ENCODE measurements around the gene BRAT1.

Gene BRAT1

GRCh38 chr7:2559283-2559950 is 4.1 kb upstream of the BRAT1 start:
- no peak for DNase-seq (ENCODE audit: low spot score)

GRCh38 chr7:2558629-2559282 is 3.4 kb upstream of the BRAT1 start, which contains the start of gene IQCE:
Gene IQCE (plus strand): TSS chr7:2558979. CDS start chr7:2559182, 203 bp downstream.
- peak; percentile 89 for DNase-seq (ENCODE audit: low spot score)

GRCh38 chr7:2554661-2555111 is 638 bp downstream of the BRAT1 start:
- DNase-seq (ENCODE audit: low spot score) = no peak

- DNase-seq (ENCODE audit: low spot score) = no peak
Observed at GRCh38 chr7:2553831-2554581, 1.3 kb downstream of the BRAT1 start.

GRCh38 chr7:2553108-2553507 is 2.2 kb downstream of the BRAT1 start:
- DNase-seq (ENCODE audit: low spot score) = no peak

GRCh38 chr7:2551418-2551817 is 3.9 kb downstream of the BRAT1 start:
- DNase-seq (ENCODE audit: low spot score) = no peak

- DNase-seq (ENCODE audit: low spot score) = no peak
Observed at GRCh38 chr7:2546776-2547586, 8.3 kb downstream of the BRAT1 start.

- no peak for DNase-seq (ENCODE audit: low spot score)
Observed at GRCh38 chr7:2545746-2546425, 9.4 kb downstream of the BRAT1 start.

GRCh38 chr7:2544541-2545188 is 10.7 kb downstream of the BRAT1 start:
- DNase-seq (ENCODE audit: low spot score) = no peak

- DNase-seq (ENCODE audit: low spot score) = no peak
Observed at GRCh38 chr7:2542916-2543871, 12.1 kb downstream of the BRAT1 start.

GRCh38 chr7:2542011-2542915 is 13.1 kb downstream of the BRAT1 start:
- no peak for DNase-seq (ENCODE audit: low spot score)

- no peak for DNase-seq (ENCODE audit: low spot score)
Observed at GRCh38 chr7:2541291-2542010, 13.9 kb downstream of the BRAT1 start.

- no peak for DNase-seq (ENCODE audit: low spot score)
Observed at GRCh38 chr7:2540641-2541051, 14.7 kb downstream of the BRAT1 start.

GRCh38 chr7:2540133-2540532 is 15.2 kb downstream of the BRAT1 start:
- no peak for DNase-seq (ENCODE audit: low spot score)

GRCh38 chr7:2539031-2539911 is 16.1 kb downstream of the BRAT1 start:
- no peak for DNase-seq (ENCODE audit: low spot score)

- DNase-seq (ENCODE audit: low spot score) = no peak
Observed at GRCh38 chr7:2537981-2538851, 17.1 kb downstream of the BRAT1 start.
